GM13976 (cell line): ENCODE data around the gene NDFIP2.
"Not testable (repeated sequence)": the region's sequence is repeated elsewhere in the genome, so short reads cannot be mapped to it uniquely, and the experiment has no call there.

Experiments used
- DNase-seq: peaks from one replicate; pipeline ENCODE4 v3.0.0; 2012; ENCODE audit warnings: low spot score
- in situ Hi-C: fragments of 300-500 bp; cut with MboI; formaldehyde crosslinking; loops from one replicate; pipeline ENCODE4 v1.12.0; 2022; ENCODE audit warnings: low sequenced_read_pairs, mixed read lengths, inconsistent platforms; ENCODE audit not compliant: unreplicated experiment
- TF ChIP-seq, protein P1 (sequence below): IDR thresholded peaks from 2 replicates; pipeline ENCODE4 v1.5.1; 2012; ENCODE audit warnings: borderline replicate concordance, mild to moderate bottlenecking; ENCODE audit not compliant: insufficient read depth; ENCODE audit errors: extremely low read depth, missing control alignments, control extremely low read depth

NDFIP2 gene

DNA sequence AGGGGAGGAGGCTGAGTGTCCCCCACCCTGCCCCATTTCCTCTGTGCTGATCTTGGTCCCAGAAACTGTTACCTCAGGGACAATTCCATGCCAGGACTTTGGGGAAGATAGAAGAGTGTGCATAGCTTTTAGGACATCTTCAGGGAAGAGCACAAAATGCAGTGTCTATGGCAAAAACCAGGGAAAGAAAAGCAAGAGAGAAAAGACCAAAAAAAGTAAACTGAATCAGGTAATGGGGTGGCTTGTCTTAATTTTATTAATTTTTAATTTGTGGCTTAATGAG is 109.4 kb downstream of the NDFIP2 start:
- TF ChIP-seq, protein P1, sequence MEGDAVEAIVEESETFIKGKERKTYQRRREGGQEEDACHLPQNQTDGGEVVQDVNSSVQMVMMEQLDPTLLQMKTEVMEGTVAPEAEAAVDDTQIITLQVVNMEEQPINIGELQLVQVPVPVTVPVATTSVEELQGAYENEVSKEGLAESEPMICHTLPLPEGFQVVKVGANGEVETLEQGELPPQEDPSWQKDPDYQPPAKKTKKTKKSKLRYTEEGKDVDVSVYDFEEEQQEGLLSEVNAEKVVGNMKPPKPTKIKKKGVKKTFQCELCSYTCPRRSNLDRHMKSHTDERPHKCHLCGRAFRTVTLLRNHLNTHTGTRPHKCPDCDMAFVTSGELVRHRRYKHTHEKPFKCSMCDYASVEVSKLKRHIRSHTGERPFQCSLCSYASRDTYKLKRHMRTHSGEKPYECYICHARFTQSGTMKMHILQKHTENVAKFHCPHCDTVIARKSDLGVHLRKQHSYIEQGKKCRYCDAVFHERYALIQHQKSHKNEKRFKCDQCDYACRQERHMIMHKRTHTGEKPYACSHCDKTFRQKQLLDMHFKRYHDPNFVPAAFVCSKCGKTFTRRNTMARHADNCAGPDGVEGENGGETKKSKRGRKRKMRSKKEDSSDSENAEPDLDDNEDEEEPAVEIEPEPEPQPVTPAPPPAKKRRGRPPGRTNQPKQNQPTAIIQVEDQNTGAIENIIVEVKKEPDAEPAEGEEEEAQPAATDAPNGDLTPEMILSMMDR, result no peak
- in situ Hi-C loops, result no loop called here
- DNase-seq, result no peak

DNA sequence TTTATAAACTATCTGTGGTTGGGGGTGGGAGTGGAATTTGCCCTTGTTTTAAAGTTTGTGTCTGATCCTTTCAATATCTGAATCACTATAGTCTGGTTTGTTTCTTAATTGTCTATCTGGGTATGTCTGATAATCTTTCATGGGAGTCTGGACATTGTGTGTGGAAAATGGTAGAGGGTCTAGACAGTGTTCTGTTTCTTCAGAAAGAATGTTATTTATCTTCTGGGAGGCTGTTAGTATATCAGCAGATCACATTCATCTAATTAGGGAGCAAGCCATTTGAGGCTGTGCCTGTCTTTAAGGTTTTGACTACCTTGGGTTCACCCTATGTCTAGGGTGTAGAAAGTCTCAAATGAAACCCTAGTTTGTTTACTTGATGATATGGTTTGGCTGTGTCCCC is 110.5 kb downstream of the NDFIP2 start:
- in situ Hi-C loops, result no loop called here
- no peak for DNase-seq
- TF ChIP-seq, protein P1, result no peak

DNA sequence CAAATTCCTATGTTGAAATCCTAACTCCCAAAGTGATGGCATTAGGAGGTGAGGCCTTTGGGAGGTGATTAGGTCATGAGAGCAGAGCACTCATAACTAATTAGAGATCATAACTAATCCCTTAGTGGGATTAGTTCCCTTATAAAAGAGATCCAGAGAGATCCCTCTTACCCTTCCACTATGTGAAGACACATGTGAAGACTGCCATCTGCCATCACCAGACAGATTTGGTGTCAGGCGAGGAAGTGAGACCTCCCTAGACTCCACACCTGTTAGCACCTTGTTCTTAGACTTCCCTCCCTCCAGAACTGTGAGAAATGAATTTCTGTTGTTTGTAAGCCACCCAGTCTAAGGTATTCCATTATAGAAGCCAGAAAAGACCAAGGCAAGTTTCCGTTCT is 112.2 kb downstream of the NDFIP2 start:
- TF ChIP-seq, protein P1, result no peak
- no peak for DNase-seq
- in situ Hi-C loops, result no loop called here

DNA sequence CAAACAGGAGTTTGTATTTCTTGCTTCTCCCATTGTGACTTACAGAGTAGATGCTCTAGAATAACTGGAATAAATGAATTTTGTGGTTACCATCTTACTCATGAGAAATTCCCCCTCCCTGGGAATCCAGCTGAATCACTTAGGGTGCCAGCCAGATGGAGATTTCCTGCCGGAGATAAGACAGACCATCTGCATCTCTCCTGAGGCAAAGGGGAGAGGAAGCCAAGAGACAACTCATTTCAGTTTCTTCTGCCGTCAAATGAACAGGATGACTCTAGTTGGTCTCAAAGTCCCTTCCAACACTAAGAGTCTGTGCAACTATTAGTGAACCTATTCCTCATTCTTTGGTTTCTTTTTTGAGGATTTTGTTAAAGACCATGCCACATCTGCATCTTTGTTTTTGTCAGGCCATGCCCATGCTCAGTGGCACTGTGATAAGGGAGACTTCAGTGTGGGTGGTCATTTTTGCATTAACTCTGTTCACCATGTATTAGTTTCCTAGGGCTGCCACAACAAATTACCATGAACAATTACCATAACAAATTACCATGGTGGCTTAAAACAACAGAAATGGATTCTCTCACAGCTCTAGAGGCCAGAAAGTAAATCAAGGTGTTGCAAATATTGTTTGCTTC is 112.8 kb downstream of the NDFIP2 start:
- DNase-seq, result no peak
- in situ Hi-C loops, result no loop called here
- TF ChIP-seq, protein P1, result no peak

DNA sequence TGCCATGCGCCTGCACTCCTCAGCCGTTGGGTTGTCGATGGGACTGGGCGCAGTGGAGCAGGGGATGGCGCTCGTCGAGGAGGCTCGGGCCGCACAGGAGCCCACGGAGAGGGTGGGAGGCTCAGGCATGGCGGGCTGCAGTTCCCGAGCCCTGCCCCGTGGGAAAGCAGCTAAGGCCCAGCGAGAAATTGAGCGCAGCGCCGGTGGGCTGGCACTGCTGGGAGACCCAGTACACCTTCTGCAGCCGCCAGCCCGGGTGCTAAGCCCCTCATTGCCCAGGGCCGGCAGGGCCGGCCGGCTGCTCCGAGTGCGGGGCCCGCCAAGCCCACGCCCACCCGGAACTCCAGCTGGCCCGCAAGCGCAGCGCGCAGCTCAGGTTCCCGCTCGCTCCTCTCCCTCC is 119.2 kb downstream of the NDFIP2 start:
- DNase-seq, in situ Hi-C loops: not testable (repeated sequence)

DNA sequence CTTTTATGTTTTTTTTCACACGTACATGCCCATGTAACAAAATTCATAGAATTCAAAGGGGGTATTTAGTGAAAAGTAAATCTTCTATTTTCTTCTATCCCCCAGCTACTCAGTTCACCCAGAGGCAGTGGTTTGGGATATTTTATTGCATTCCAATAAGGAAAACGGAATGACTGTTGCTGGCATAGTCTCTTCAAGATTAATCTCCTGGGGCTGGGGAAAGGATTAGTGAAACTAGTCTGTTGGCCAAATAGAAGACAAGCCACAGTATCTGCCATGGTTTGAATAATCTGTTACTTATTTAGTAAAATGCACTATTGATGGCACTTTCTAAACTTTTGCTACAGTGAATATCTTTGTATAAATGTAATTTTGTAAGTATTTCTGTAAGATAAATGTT is 122.0 kb downstream of the NDFIP2 start:
- no peak for DNase-seq
- in situ Hi-C loops, result no loop called here
- TF ChIP-seq, protein P1, result no peak

DNA sequence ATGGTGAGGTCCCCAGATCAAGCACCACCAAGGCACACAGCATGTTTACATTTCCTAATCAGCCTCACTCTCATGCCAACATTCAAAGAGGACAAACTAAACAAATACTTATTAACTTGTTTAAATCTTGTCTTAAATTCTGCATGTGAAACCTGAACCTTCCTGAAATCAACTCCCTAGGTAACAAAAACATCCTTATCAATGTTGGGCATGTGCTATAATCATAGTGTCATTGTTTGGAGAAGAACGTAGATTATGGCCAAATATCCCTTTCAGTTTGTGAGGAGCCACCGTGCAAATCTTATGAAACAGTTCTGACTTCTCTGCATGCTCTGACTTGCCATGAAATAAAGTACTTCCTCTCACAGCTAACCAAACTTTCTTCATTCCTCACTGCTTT is 123.8 kb downstream of the NDFIP2 start:
- no peak for DNase-seq
- in situ Hi-C loops, result no loop called here
- TF ChIP-seq, protein P1, result no peak
